Measurements from ENCODE around the gene CCDC91. TPM values are rescaled to one million over a fixed set of nuclear protein-coding genes. Genes with fewer than 3 reads are reported as not detected.
"Not testable (repeated sequence)": the region's sequence is repeated elsewhere in the genome, so short reads cannot be mapped to it uniquely, and the experiment has no call there.

The CCDC91 gene
- total and polyA plus RNA-seq, 2 donors = 34.7 to 60.2 TPM

GRCh38 chr12:28248555-28249145, 58.4 kb downstream of the CCDC91 start:
- H3K36me3 ChIP-seq (ENCODE audit: control insufficient read depth in 2 of 2, insufficient read depth in 2 of 2, low read length in 1 of 2) = no peaks in the 10 kb centered on the region
- no peak overlapping the region for H3K4me3 ChIP-seq (ENCODE audit: low read length in 2 of 2)
- no peaks in the 10 kb centered on the region for H3K27me3 ChIP-seq (ENCODE audit: control insufficient read depth in 2 of 2, insufficient read depth in 1 of 2, low read length in 1 of 2)
- no peaks in the 10 kb centered on the region for H3K4me1 ChIP-seq (ENCODE audit: control insufficient read depth in 2 of 2, insufficient read depth in 2 of 2, low read length in 2 of 2)
- no peak overlapping the region for H3K27ac ChIP-seq (ENCODE audit: low read depth in 1 of 2, low read length in 1 of 2)
- H3K9me3 ChIP-seq (ENCODE audit: control insufficient read depth in 2 of 2, insufficient read depth in 1 of 2, low read length in 1 of 2) = no peaks in the 10 kb centered on the region
- DNase-seq (ENCODE audit: low read depth in 6 of 9, low spot score in 9 of 9) = no peak

GRCh38 chr12:28253161-28253641, 62.9 kb downstream of the CCDC91 start:
- Histone ChIP-seq H3K36me3 (ENCODE audit: control insufficient read depth in 2 of 2, insufficient read depth in 2 of 2, low read length in 1 of 2) (no peaks in the 10 kb centered on the region), H3K27ac (ENCODE audit: low read depth in 1 of 2, low read length in 1 of 2) (no peak overlapping the region), H3K27me3 (ENCODE audit: control insufficient read depth in 2 of 2, insufficient read depth in 1 of 2, low read length in 1 of 2) (no peaks in the 10 kb centered on the region), H3K4me1 (ENCODE audit: control insufficient read depth in 2 of 2, insufficient read depth in 2 of 2, low read length in 2 of 2) (no peaks in the 10 kb centered on the region), H3K9me3 (ENCODE audit: control insufficient read depth in 2 of 2, insufficient read depth in 1 of 2, low read length in 1 of 2) (no peaks in the 10 kb centered on the region), H3K4me3 (ENCODE audit: low read length in 2 of 2) (no peak overlapping the region)
- no peak for DNase-seq (ENCODE audit: low read depth in 6 of 9, low spot score in 9 of 9)
- WGBS = 93% methylated on average over 3 of the region's 3 CpGs

GRCh38 chr12:28257411-28257810, 67.2 kb downstream of the CCDC91 start:
- no peak overlapping the region for H3K4me3 ChIP-seq (ENCODE audit: low read length in 2 of 2)
- H3K9me3 ChIP-seq (ENCODE audit: control insufficient read depth in 2 of 2, insufficient read depth in 1 of 2, low read length in 1 of 2) = no peaks in the 10 kb centered on the region
- no peaks in the 10 kb centered on the region for H3K27me3 ChIP-seq (ENCODE audit: control insufficient read depth in 2 of 2, insufficient read depth in 1 of 2, low read length in 1 of 2)
- DNase-seq (ENCODE audit: low read depth in 6 of 9, low spot score in 9 of 9) = no peak
- peaks cover 0 to 7% of the 10 kb centered on the region in 2 donors for H3K36me3 ChIP-seq (ENCODE audit: control insufficient read depth in 2 of 2, insufficient read depth in 2 of 2, low read length in 1 of 2)
- H3K4me1 ChIP-seq (ENCODE audit: control insufficient read depth in 2 of 2, insufficient read depth in 2 of 2, low read length in 2 of 2) = no peaks in the 10 kb centered on the region
- no peak overlapping the region for H3K27ac ChIP-seq (ENCODE audit: low read depth in 1 of 2, low read length in 1 of 2)

- DNase-seq (ENCODE audit: low read depth in 6 of 9, low spot score in 9 of 9) = no peak
- Histone ChIP-seq H3K4me3 (ENCODE audit: low read length in 2 of 2) (no peak overlapping the region), H3K4me1 (ENCODE audit: control insufficient read depth in 2 of 2, insufficient read depth in 2 of 2, low read length in 2 of 2) (no peaks in the 10 kb centered on the region), H3K9me3 (ENCODE audit: control insufficient read depth in 2 of 2, insufficient read depth in 1 of 2, low read length in 1 of 2) (no peaks in the 10 kb centered on the region), H3K27ac (ENCODE audit: low read depth in 1 of 2, low read length in 1 of 2) (no peak overlapping the region), H3K36me3 (ENCODE audit: control insufficient read depth in 2 of 2, insufficient read depth in 2 of 2, low read length in 1 of 2) (peaks cover 0 to 7% of the 10 kb centered on the region in 2 donors), H3K27me3 (ENCODE audit: control insufficient read depth in 2 of 2, insufficient read depth in 1 of 2, low read length in 1 of 2) (no peaks in the 10 kb centered on the region)
- WGBS = 94% methylated on average over 1 of the region's 1 CpG
Measured at GRCh38 chr12:28258998-28259397, 68.7 kb downstream of the CCDC91 start.

- Histone ChIP-seq H3K27me3 (ENCODE audit: control insufficient read depth in 2 of 2, insufficient read depth in 1 of 2, low read length in 1 of 2) (no peaks in the 10 kb centered on the region), H3K36me3 (ENCODE audit: control insufficient read depth in 2 of 2, insufficient read depth in 2 of 2, low read length in 1 of 2) (peaks cover 0 to 3% of the 10 kb centered on the region in 2 donors), H3K4me1 (ENCODE audit: control insufficient read depth in 2 of 2, insufficient read depth in 2 of 2, low read length in 2 of 2) (no peaks in the 10 kb centered on the region), H3K27ac (ENCODE audit: low read depth in 1 of 2, low read length in 1 of 2) (no peak overlapping the region), H3K4me3 (ENCODE audit: low read length in 2 of 2) (no peak overlapping the region), H3K9me3 (ENCODE audit: control insufficient read depth in 2 of 2, insufficient read depth in 1 of 2, low read length in 1 of 2) (no peaks in the 10 kb centered on the region)
- DNase-seq (ENCODE audit: low read depth in 6 of 9, low spot score in 9 of 9) = no peak
- 97% methylated on average over 2 of the region's 2 CpGs for WGBS
Measured at GRCh38 chr12:28265435-28266042, 75.3 kb downstream of the CCDC91 start.

GRCh38 chr12:28267920-28268607, 77.8 kb downstream of the CCDC91 start:
- H3K27ac ChIP-seq (ENCODE audit: low read depth in 1 of 2, low read length in 1 of 2); DNase-seq (ENCODE audit: low read depth in 6 of 9, low spot score in 9 of 9): not testable (repeated sequence)
- WGBS = 98% methylated on average over 5 of the region's 5 CpGs

GRCh38 chr12:28268608-28269229, 78.5 kb downstream of the CCDC91 start:
- no peak overlapping the region for H3K4me3 ChIP-seq (ENCODE audit: low read length in 2 of 2)
- DNase-seq (ENCODE audit: low read depth in 6 of 9, low spot score in 9 of 9) = no peak
- no peaks in the 10 kb centered on the region for H3K36me3 ChIP-seq (ENCODE audit: control insufficient read depth in 2 of 2, insufficient read depth in 2 of 2, low read length in 1 of 2)
- no peaks in the 10 kb centered on the region for H3K9me3 ChIP-seq (ENCODE audit: control insufficient read depth in 2 of 2, insufficient read depth in 1 of 2, low read length in 1 of 2)
- no peak overlapping the region for H3K27ac ChIP-seq (ENCODE audit: low read depth in 1 of 2, low read length in 1 of 2)
- WGBS = 98% methylated on average over 3 of the region's 3 CpGs
- H3K4me1 ChIP-seq (ENCODE audit: control insufficient read depth in 2 of 2, insufficient read depth in 2 of 2, low read length in 2 of 2) = no peaks in the 10 kb centered on the region
- H3K27me3 ChIP-seq (ENCODE audit: control insufficient read depth in 2 of 2, insufficient read depth in 1 of 2, low read length in 1 of 2) = no peaks in the 10 kb centered on the region

More at GRCh38 chr12:28267920-28268607, 77.8 kb downstream of the CCDC91 start:
- H3K4me3 ChIP-seq (ENCODE audit: low read length in 2 of 2); H3K27me3 ChIP-seq (ENCODE audit: control insufficient read depth in 2 of 2, insufficient read depth in 1 of 2, low read length in 1 of 2); H3K9me3 ChIP-seq (ENCODE audit: control insufficient read depth in 2 of 2, insufficient read depth in 1 of 2, low read length in 1 of 2); H3K4me1 ChIP-seq (ENCODE audit: control insufficient read depth in 2 of 2, insufficient read depth in 2 of 2, low read length in 2 of 2); H3K36me3 ChIP-seq (ENCODE audit: control insufficient read depth in 2 of 2, insufficient read depth in 2 of 2, low read length in 1 of 2): not testable (repeated sequence)

- Histone ChIP-seq H3K9me3 (ENCODE audit: control insufficient read depth in 2 of 2, insufficient read depth in 1 of 2, low read length in 1 of 2) (no peaks in the 10 kb centered on the region), H3K36me3 (ENCODE audit: control insufficient read depth in 2 of 2, insufficient read depth in 2 of 2, low read length in 1 of 2) (no peaks in the 10 kb centered on the region), H3K4me3 (ENCODE audit: low read length in 2 of 2) (no peak overlapping the region), H3K27me3 (ENCODE audit: control insufficient read depth in 2 of 2, insufficient read depth in 1 of 2, low read length in 1 of 2) (no peaks in the 10 kb centered on the region), H3K27ac (ENCODE audit: low read depth in 1 of 2, low read length in 1 of 2) (no peak overlapping the region), H3K4me1 (ENCODE audit: control insufficient read depth in 2 of 2, insufficient read depth in 2 of 2, low read length in 2 of 2) (no peaks in the 10 kb centered on the region)
- WGBS = 99% methylated on average over 1 of the region's 1 CpG
- no peak for DNase-seq (ENCODE audit: low read depth in 6 of 9, low spot score in 9 of 9)
Measured at GRCh38 chr12:28269851-28270250, 79.6 kb downstream of the CCDC91 start.

- H3K27ac ChIP-seq (ENCODE audit: low read depth in 1 of 2, low read length in 1 of 2) = no peak overlapping the region
- DNase-seq (ENCODE audit: low read depth in 6 of 9, low spot score in 9 of 9) = no peak
- no peaks in the 10 kb centered on the region for H3K4me1 ChIP-seq (ENCODE audit: control insufficient read depth in 2 of 2, insufficient read depth in 2 of 2, low read length in 2 of 2)
- 99% methylated on average over 1 of the region's 1 CpG for WGBS
- no peaks in the 10 kb centered on the region for H3K9me3 ChIP-seq (ENCODE audit: control insufficient read depth in 2 of 2, insufficient read depth in 1 of 2, low read length in 1 of 2)
- H3K4me3 ChIP-seq (ENCODE audit: low read length in 2 of 2) = no peak overlapping the region
- no peaks in the 10 kb centered on the region for H3K27me3 ChIP-seq (ENCODE audit: control insufficient read depth in 2 of 2, insufficient read depth in 1 of 2, low read length in 1 of 2)
- H3K36me3 ChIP-seq (ENCODE audit: control insufficient read depth in 2 of 2, insufficient read depth in 2 of 2, low read length in 1 of 2) = no peaks in the 10 kb centered on the region
Measured at GRCh38 chr12:28278499-28278898, 88.2 kb downstream of the CCDC91 start.

Data from thymus (tissue), 11 donors.